KOPT-K1 (cell line): ENCODE results near the gene PRR35.

Source experiments
- H3K27ac ChIP-seq: fragments of 200-600 bp; sonication (generic); 2 replicates; pipeline ENCODE4 v1.5.1; 2016; ENCODE audit warnings: antibody characterized with exemption, mild to moderate bottlenecking, low read depth, low read length; ENCODE audit not compliant: poor library complexity, severe bottlenecking
- H3K36me3 ChIP-seq: fragments of 200-600 bp; sonication (generic); 2 replicates; pipeline ENCODE4 v1.5.1; 2017; ENCODE audit warnings: antibody characterized with exemption, mild to moderate bottlenecking, low read length, moderate library complexity; ENCODE audit not compliant: insufficient read depth
- H3K9me3 ChIP-seq: fragments of 200-600 bp; sonication (generic); 2 replicates; pipeline ENCODE4 v1.5.1; 2017; ENCODE audit warnings: antibody characterized with exemption, low read length, mild to moderate bottlenecking; ENCODE audit not compliant: insufficient read depth, poor library complexity, severe bottlenecking

The PRR35 gene

DNA sequence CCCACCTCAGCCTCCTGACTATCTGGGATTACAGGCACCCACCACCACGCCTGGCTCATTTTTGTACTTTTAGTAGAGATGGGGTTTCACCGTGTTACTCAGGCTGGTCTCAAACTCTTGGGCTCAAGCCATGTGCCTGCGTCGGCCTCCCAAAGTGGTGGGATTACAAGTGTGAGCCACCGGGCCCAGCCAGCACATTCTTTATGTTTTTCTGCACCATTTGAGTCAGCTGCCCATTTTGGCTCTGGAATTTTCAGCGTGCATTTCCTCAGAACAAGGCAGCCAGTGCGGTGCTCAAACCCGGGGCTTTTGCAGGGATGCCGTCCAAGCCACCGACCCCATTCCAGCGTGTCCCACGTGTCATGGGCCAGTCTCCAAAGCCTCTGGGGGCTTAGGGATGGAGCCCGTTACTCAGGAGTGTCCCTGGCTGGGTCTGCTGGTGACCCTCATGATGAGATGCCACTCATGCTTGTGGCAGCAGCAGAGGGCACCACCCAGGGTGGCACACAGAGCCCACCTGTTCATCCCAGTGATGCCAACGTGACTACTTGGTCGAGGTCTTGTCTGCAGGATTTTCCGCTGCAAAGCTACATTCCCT, 26.0 kb downstream of the PRR35 start:
- peaks cover 4% of the 10 kb centered on the region; the same call in 1 of the 2 replicates for H3K36me3 ChIP-seq
- no peaks in the 10 kb centered on the region for H3K9me3 ChIP-seq
- no peak overlapping the region for H3K27ac ChIP-seq

DNA sequence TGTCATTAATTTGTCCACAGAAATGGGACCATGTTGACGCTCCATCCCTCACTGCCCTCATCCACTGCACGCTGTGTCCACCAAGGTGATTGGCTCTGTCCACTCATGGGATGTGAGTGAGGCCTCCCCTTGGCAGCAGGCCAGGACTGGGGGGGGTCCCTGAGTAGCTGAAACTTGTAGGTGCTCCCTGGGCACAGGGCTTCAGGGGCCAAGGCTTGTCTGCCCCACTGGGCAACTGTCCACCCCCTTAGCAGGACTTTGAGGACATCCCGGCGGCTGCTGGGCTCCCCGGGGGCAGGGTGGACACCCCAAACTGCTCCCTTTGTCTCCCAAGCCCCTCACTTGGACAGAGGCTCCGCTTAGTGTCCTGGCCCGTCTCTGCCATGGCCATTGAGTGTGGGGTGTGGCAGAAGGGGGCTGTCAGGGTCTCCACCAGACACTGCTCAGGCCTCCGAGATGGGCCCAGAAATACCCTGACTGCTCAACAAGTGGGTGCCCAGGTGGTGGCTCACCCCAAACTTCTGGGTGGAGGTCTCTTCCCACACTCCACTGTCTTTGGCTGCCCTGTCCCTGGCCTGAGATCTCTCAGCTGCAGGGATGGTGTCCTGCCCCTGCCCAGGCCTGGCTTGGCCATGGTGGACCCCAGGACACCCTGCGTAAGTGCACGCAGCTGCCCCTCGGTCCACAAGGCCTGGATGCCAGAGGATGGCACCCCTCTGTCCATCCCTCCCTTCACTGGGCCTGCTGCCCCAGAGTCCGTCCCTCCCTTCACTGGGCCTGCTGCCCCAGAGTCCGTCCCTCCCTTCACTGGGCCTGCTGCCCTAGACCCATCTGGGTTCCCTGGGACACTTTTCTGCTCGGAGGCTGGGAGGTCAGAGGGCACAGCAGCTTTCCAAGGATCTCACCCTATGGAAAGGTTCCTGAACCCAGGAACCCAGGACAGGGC, 26.7 kb downstream of the PRR35 start:
- peaks cover 4% of the 10 kb centered on the region; the same call in 1 of the 2 replicates for H3K36me3 ChIP-seq
- no peak overlapping the region for H3K27ac ChIP-seq
- no peaks in the 10 kb centered on the region for H3K9me3 ChIP-seq

DNA sequence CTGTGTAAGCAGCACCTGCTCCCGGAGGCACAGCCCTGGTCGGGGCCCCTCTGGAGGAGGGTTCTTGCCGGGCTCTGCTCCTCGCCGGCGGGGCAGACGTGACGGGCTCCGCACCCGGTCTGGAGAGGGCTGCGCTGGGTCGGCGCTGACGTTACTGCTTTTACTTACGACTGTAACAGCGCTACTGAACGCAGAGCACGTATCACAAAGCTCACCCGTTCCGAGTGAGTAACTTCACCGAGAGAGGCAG, 28.4 kb downstream of the PRR35 start:
- Histone ChIP-seq H3K9me3 (no peaks in the 10 kb centered on the region), H3K36me3 (no peaks in the 10 kb centered on the region), H3K27ac (peak overlapping the region; percentile 92)

DNA sequence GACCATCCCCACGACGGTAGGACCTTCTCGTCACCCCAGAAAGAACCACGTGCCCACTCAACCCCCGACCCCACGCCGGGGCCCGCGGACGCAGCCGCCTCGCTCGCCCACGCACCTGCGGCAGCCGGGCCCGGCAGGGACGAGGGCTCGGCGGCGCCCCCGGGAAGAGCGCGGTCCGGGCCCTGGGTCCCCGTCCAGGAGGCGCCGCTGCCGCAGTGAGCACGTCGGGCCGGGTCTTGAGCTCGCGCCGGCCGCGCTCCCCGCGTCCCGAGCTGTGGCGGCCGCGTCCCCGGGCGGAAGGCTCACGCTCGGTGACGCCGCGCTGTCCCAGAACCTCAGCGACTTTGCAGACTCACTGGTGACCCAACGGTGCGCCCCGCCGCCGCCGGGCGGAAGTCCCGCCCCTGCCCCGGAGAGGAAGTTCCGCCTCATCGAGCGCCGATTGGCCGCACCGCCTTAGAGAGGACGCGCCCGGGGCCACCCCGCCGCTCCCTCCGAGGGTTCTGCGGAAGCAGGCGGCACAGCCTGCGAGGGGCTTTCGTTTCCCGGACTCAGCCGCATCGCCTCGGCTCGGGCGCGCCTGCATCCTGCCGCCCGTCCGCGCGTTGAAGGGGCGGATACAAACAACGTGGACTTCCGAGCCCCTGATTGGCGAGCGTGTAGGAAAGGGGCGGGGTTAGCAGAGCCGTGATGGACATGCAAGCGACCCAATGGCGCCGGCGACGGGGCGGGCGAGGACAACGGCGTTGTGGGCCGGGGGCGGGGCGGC, 28.9 kb downstream of the PRR35 start:
- Histone ChIP-seq H3K9me3 (no peaks in the 10 kb centered on the region), H3K36me3 (no peaks in the 10 kb centered on the region), H3K27ac (peak overlapping the region; percentile 92)

DNA sequence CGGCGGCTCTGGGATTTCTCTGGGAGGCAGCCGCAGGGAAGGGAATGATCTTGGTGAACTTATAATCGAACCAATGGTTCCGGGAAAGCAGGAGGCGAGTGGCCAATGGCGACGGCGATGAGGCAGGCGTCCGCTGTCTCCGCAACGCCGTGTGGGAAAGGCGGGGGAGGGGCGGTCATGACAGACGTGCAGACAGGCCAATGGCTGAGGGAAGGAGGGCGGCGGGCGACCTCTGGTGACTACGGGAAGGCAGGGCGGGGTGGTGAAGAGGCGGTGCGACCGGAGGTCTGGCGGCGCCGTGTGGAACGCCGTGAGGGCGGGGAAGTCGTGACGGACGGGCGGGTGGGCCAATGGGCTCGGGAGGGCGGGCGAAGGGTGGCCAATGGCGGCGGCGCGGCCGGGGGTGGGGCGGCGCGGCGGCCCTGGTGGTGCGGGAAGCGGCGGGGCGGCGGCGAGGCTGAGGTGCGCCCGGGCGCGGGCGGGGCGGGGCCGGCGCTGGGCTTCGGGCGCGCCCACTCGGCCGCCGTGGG, 29.5 kb downstream of the PRR35 start, which contains the start of gene RAB40C:
Gene RAB40C, plus strand, starts transcription at position 409 of the 530 bp plus-strand sequence. CDS start 226 bp downstream, outside the sequence.
- H3K27ac ChIP-seq, result peak within 1 kb of the TSS; percentile 92
- H3K36me3 ChIP-seq, result no peaks in the 10 kb centered on the region
- H3K9me3 ChIP-seq, result no peaks in the 10 kb centered on the region

DNA sequence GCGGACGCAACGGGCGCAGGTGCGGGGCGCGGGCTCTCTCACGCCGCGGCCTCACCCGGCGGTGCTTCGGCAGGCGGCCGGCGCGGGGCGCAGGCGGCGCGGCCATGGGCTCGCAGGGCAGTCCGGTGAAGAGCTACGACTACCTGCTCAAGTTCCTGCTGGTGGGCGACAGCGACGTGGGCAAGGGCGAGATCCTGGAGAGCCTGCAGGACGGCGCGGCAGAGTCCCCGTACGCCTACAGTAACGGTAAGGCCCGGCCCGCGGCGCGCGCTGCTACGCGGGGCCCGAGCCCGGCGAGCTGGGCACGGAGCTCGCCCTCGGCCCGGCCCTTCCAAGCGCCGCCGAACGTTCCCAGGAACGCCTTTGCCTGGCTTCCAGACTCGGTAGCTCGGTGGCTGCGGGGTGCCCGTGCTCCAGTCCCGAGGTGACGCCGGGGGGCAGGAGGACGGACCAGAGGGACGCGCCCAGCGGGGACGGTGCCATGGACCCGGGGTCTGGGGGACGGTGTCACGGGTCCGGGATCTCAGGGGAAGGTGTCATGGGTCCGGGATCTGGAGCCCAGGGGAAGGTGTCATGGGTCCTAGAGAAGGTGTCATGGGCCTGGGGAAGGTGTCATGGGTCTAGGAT, 30.1 kb downstream of the PRR35 start:
- no peaks in the 10 kb centered on the region for H3K36me3 ChIP-seq
- peak overlapping the region; percentile 68 for H3K27ac ChIP-seq
- H3K9me3 ChIP-seq, result no peaks in the 10 kb centered on the region

DNA sequence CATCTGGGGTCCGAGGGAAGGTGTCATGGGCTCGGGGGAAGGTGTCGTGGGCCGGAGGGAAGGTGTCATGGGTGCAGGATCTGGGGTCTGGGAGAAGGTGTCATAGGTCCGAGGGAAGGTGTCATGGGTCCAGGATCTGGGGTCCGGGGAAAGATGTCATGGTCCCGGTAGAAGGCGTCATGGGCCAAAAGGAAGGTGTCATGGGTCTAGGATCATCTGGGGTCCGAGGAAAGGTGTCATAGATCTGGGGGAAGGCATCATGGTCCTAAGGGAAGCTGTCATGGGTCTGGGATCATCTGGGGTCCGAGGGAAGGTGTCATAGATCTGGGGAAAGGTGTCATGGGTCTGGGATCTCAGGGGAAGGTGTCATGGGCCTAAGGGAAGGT, 30.6 kb downstream of the PRR35 start:
- Histone ChIP-seq H3K27ac (peak overlapping the region; percentile 68), H3K9me3 (no peaks in the 10 kb centered on the region), H3K36me3 (no peaks in the 10 kb centered on the region)

DNA sequence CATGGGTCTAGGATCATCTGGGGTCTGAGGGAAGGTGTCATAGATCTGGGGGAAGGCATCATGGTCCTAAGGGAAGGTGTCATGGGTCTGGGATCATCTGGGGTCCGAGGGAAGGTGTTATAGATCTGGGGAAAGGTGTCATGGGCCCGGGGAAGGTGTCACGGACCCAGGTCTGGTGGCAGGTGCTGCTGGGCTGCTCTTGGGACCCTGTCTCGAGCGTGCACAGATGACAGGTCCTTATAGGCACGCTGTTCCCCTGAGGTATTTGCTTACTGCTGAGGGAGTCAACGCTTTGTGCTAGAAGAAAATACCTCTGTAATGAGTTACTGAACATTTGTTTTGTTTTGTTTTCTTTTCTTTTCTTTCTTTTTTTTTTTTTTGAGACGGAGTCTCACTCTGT, 31.0 kb downstream of the PRR35 start:
- no peak overlapping the region for H3K27ac ChIP-seq
- H3K36me3 ChIP-seq, result no peaks in the 10 kb centered on the region
- no peaks in the 10 kb centered on the region for H3K9me3 ChIP-seq

DNA sequence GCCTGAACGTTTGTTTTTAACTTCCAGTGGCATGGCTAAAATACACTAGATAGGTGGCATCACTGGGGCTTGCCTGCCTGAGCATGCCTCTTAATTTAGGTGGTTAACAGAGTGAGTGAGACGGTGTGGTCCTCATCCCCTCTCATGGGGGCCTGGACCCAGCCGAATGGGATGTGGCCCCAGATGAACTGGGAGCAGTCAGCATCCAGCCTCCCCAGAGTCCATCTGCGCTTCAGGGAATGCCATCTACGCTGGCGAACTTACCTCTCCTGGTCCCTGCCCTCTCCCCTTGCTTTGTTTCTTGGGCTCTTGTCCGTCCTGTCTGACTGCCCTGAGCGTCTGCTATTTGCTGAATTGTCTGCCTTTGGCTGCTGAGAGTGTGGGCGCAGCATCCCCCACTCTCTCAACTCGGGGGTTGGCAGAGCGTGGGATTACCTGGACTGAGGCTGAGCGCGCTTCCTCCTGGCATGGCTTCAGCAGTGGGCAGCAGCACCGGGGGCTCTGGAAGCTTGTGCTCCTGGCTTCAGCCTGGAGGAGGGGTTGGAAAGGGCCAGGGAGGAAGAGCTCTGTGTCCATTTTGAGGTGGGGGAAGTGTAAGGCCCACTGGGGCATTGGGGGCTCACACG, 31.8 kb downstream of the PRR35 start:
- Histone ChIP-seq H3K9me3 (no peaks in the 10 kb centered on the region), H3K36me3 (no peaks in the 10 kb centered on the region), H3K27ac (no peak overlapping the region)

DNA sequence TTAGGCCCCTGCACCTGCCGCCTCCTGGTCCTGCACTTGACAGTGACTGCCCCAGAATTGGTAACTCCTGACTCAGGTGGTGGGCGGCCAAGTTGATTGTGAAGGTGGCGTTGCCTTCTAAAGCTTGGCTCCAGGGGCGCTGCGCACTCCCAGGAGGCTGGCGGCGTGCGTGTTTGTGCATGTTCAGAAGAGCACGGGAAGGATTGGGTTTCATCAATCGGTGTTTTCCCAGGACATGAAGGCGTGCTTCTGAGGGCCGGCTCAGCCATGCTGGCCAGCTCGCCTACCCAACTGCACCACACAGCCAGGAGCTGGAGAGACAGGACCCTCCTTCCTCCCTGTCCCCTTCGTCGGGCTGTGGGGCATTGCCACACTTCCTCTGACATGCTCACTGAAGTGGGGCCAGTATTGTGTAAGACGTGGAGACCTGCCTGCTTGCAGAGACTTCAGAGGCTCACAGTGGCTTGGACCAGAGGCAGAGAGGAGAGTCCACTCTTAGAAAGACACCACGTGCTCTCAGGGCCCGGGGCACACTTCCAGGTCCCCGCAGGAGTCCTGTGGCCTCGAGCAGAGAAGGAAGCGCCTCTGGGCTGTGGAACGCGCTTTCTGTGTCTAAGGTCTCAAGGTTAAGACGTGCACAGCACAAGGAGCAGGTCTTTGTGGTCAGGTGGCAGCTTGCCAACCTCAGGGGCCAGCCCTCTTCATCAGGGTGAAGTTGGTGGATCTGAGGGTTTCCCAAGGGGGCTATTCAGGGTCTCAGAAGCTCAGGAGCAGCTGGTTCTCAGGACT, 32.5 kb downstream of the PRR35 start:
- no peaks in the 10 kb centered on the region for H3K9me3 ChIP-seq
- no peak overlapping the region for H3K27ac ChIP-seq
- no peaks in the 10 kb centered on the region for H3K36me3 ChIP-seq

DNA sequence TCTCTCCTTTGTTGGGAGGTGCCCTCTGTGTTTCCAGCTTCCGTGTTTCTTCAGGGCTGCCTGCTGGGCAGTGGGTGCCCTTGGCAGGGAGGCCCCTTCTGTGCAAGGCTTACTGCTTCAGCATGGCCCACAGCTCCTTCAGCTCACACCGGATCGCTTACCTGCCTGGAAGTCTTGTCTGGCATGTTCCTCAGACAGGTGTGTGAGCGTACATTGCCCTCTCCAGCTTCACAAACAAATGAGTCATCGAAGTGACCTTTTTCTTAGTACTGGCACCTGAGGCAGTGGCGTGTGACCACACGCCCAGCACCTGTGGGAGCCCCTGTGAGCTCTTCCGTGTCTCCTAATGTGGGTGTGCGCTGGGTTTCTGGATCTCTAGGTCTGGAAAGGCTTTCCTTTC, 33.2 kb downstream of the PRR35 start:
- no peaks in the 10 kb centered on the region for H3K9me3 ChIP-seq
- no peaks in the 10 kb centered on the region for H3K36me3 ChIP-seq
- H3K27ac ChIP-seq, result no peak overlapping the region

DNA sequence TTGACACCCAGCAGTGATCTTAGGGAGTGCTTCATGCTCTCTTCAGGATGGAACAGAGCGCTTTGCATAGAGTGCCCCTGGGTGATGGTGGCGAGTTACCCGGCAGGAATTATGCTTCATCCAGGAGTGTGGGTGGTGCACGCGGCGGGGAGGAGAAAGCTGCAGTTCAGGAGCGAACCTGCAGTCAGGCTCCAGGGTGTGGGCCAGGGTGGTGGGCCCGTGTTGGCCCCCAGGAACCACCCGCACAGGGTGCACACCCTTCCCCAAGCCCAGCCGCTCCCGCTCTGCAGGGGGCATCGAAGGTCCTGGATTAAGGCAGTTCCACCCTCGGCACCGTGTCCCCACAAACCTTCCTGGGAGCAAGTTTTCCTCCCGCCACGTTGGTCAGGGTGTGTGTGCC, 33.6 kb downstream of the PRR35 start:
- Histone ChIP-seq H3K27ac (no peak overlapping the region), H3K9me3 (no peaks in the 10 kb centered on the region), H3K36me3 (no peaks in the 10 kb centered on the region)

DNA sequence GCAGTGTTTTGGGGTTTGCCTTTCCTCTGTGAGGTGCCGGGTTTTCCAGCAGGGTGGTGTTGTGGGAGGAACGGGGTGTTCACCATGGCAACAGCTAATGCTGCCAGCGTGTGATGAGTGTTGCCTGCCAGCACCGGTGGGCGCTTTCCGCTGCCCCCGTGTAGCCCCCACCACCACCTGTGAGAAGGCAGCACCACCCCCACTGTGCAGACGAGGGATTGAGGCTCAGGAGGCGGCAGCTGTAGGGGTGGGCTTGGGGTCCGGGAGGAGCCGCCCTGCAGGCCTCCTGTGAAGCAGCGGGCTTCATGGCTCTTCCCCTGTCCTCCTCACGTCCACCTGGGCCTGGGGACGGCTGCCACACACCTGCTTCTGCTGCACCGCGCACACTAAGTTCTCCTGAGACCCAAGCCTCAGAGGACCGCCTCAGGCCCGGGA, 34.9 kb downstream of the PRR35 start:
- no peaks in the 10 kb centered on the region; the same call in 1 of the 2 replicates for H3K36me3 ChIP-seq
- H3K27ac ChIP-seq, result no peak overlapping the region
- H3K9me3 ChIP-seq, result no peaks in the 10 kb centered on the region
